Activated CD8-positive, alpha-beta memory T cell treated with anti-CD3 and anti-CD28 coated beads, Interleukin-2, amount 10 ng/mL, durations not matched to agents 7 days and 5 days (primary cell): Measurements from ENCODE around the gene MRTFA. TPM values are rescaled to one million over a fixed set of nuclear protein-coding genes. Genes with fewer than 3 reads are reported as not detected.
A peak's percentile ranks its signal among the peaks of the same experiment; 100 is the strongest.

Experiments
- ATAC-seq: fragments of 150-1000 bp; cut with Tn5 transposase; one replicate; pipeline ENCODE4 v1.10.0; 2021; ENCODE audit warnings: moderate library complexity
- CTCF ChIA-PET: fragments of 350-600 bp; sonication (Branson Sonifier 250); formaldehyde crosslinking; loops from one replicate; lab custom pipeline; 2021; ENCODE audit warnings: antibody characterized with exemption; lab: Charles Lee
- DNase-seq: peaks from one replicate; pipeline ENCODE4 v3.0.0-alpha.2; 2020
- H3K27ac Mint-ChIP-seq: one replicate; pipeline ENCODE4 v1.8.0; 2021; ENCODE audit warnings: mild to moderate bottlenecking, mixed read lengths
- H3K27me3 Mint-ChIP-seq: one replicate; pipeline ENCODE4 v1.8.0; 2021; ENCODE audit warnings: mixed read lengths
- H3K36me3 Mint-ChIP-seq: one replicate; pipeline ENCODE4 v1.8.0; 2021; ENCODE audit warnings: mild to moderate bottlenecking, mixed read lengths
- H3K4me1 Mint-ChIP-seq: one replicate; pipeline ENCODE4 v1.8.0; 2021; ENCODE audit warnings: mixed read lengths
- H3K4me3 Mint-ChIP-seq: one replicate; pipeline ENCODE4 v1.8.0; 2021; ENCODE audit warnings: mild to moderate bottlenecking, moderate library complexity, mixed read lengths
- H3K9me3 Mint-ChIP-seq: one replicate; pipeline ENCODE4 v1.8.0; 2022; ENCODE audit warnings: low read depth, mixed read lengths
- total RNA-seq, 2 experiments: library from RNA; stranded (reverse); gene quantifications; one replicate each; pipeline ENCODE4 v1.2.3, GENCODE V29; 2021

The MRTFA gene
- total RNA-seq, 2 experiments from 2014 or later = 59.4 to 74.0 TPM

DNA sequence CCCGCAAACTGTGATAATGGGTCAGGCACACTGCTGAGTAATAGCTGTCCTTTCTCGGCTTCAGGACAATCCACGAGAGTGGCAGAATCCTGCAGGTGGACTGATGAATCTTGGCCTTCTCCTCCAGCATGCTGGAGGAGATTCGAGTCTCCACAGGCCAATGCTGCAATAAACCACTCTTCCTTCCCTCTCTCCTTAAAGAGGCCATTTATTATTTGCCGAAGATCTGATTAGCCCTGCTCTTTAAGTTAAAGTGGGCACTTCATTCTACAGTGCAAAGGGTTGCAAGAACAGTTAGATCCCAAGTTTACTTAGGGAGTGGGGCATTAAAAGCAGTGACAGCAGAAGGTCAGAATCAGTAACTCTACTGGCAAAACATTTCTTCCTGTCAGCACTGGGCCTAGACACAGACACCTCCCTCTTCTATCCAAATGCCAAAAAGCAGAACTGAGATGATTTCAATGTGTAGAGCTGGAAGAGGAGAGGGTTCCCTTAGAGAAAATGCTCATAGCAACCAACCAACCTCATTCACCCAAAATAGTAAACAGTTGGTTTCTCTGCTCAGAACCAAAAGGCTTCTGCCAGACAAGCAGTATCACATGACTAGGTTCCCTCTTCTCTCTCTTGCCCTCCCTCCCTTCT lies 144.4 kb downstream of the MRTFA start:
- CTCF ChIA-PET = interaction anchor here (1.2 to 2.6 kb wide), 2 partner anchors 10 to 56 kb away, joined by 4 to 17 read pairs; no protein-coding TSS in a partner anchor
- Mint-ChIP-seq H3K4me3 (no peak overlapping the region), H3K9me3 (no peaks in the 10 kb centered on the region), H3K27ac (no peak overlapping the region), H3K27me3 (no peaks in the 10 kb centered on the region), H3K4me1 (peaks cover 9% of the 10 kb centered on the region), H3K36me3 (peaks cover 4% of the 10 kb centered on the region)
- DNase-seq = no peak
- no peak for ATAC-seq

DNA sequence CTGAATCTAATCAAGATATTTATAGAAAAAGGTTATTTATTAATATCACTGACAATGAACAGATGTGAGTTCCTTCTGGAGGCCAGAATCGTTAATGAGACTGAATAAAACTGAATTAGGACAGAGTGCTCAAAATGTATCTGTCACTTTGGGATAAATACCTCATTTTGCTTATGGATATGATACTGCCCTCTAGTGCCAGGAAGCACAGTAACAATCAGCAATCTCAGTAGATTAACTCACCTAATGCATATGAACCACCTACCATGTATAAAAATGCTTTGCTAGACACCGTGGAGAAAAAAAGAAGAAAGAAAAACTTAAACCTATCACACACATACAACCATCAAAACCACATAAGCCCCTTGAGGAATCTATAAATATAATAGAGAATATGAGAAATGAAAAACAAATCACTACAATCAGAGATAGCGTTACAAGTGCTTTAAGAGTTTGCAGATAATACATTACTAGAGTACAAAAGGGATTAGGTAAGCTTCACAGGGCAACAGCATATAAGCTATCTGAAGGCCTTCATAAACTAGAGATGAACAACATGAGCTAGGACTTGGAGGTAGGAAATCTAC lies 148.8 kb downstream of the MRTFA start:
- H3K9me3 Mint-ChIP-seq = no peaks in the 10 kb centered on the region
- ATAC-seq = peak; percentile 67
- H3K27ac Mint-ChIP-seq = no peak overlapping the region
- no peak for DNase-seq
- no peak overlapping the region for H3K4me3 Mint-ChIP-seq
- CTCF ChIA-PET = interaction anchor here (0.7 to 6.0 kb wide), 15 partner anchors 10 to 159 kb away, joined by 3 to 91 read pairs (median 4); no protein-coding TSS in a partner anchor
- H3K27me3 Mint-ChIP-seq = no peaks in the 10 kb centered on the region
- peaks cover 4% of the 10 kb centered on the region for H3K36me3 Mint-ChIP-seq
- peaks cover 15% of the 10 kb centered on the region for H3K4me1 Mint-ChIP-seq

DNA sequence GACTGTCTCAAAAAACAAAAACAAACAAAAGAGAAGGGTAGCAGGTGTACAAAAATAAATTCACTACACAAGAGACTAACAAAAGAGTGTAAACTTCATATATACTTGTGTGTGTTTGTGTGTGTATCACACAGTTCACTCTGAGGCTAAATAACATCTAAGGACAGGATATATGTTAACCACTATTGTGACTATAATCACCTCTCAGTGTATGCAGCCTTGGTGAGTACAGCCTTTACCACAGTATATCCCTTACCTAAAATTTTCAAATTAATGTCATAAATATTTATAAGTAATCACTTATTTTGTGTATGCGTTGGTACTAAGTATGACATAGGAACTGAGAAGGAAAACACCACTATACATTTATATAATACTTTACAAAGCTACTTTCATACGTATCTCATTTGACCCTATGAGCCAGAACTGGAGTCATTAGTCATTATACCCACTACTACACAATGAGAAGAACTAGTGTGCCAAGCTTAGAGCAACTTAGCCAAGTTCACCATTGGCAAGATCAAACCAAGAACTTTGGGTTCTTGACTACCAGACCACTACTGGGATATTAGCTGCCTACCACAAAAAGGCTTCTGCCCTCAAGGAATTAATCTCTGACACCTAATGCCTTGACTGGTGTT lies 149.4 kb downstream of the MRTFA start:
- H3K4me1 Mint-ChIP-seq = peaks cover 12% of the 10 kb centered on the region
- no peak overlapping the region for H3K4me3 Mint-ChIP-seq
- H3K27ac Mint-ChIP-seq = no peak overlapping the region
- ATAC-seq (no peak), DNase-seq (no peak)
- H3K36me3 Mint-ChIP-seq = peaks cover 4% of the 10 kb centered on the region
- no peaks in the 10 kb centered on the region for H3K27me3 Mint-ChIP-seq
- no peaks in the 10 kb centered on the region for H3K9me3 Mint-ChIP-seq
- CTCF ChIA-PET = interaction anchor here (0.7 to 6.0 kb wide), 7 partner anchors 16 to 159 kb away, joined by 3 to 91 read pairs (median 5); no protein-coding TSS in a partner anchor

DNA sequence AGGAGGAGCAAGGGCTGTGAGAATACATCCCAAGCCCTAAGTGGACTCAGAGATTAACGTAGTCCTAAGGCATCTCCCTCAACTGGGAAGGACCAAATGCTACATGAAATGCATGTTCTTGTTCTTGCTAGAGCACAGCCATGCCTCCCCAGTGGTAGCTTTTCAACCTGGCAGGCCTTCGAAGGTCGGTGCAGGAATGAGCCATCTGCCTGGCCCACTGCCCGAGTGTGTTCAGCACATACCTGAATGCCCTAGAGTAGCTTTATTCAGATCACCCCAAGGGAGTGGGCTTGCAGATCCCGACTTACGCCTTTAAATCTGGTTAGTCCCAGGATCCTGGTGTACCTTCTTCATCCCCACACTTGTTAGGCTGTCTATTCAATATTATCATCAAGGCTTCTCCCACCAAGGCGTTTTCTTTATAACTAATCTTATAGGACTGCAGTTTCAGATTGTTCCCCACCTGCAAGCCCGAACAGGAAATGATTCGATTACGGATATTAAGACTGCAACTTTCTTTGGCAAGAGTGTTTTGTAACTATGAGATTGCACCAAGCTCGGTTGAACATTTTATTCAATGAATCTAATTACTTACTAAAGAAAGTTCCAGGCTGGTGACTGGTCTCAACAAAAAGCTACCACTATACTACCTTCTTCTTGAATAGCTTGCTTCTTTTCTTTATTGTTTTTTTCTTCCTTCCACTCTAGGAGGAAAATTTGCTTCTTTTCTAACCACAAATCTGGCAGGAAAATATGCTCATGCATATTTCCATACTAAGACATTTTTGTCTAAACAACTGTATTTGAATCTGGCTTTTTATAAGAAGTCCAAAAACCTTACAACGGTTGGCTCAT lies 150.5 kb downstream of the MRTFA start:
- Mint-ChIP-seq H3K9me3 (no peaks in the 10 kb centered on the region), H3K4me1 (peaks cover 12% of the 10 kb centered on the region), H3K27ac (no peak overlapping the region), H3K4me3 (no peak overlapping the region), H3K27me3 (no peaks in the 10 kb centered on the region), H3K36me3 (peaks cover 4% of the 10 kb centered on the region)
- ATAC-seq (no peak), DNase-seq (no peak)
- CTCF ChIA-PET = interaction anchor here (0.9 to 6.0 kb wide), 6 partner anchors 37 to 163 kb away, joined by 3 to 91 read pairs (median 4); no protein-coding TSS in a partner anchor

DNA sequence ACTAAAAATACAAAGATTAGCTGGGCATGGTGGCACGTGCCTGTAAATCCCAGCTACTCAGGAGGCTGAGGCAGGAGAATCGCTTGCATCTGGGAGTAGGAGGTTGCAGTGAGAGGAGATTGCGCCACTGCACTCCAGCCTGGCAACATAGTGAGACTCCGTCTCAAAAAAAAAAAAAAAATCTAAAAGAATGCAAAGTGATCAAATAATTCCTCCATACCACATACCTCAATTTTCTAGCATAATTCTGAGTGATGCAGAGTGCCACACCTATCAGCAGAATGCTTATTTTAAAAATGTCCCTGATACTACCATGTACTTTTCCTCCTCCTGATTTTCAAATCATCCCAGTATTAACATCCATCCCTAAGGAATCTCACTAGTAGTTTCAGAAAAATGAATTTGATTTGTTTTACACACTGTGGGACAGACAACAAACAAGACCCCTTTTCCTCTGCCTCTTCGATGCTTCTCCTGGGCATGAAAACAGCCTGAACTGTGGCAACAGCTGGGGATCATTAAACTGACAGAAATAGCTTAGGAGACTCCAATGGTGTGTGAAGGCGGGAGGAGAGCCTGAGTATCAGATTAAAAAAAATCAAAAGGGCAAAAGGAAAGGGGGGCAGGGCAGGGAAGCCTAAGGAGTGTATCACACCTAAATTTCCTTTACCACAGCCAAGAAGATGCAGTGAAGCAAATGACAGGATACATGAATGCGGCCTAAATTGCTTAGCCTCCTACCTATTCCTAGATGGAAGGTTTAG lies 151.4 kb downstream of the MRTFA start:
- no peak for ATAC-seq
- Mint-ChIP-seq H3K36me3 (peaks cover 4% of the 10 kb centered on the region), H3K4me3 (no peak overlapping the region), H3K27ac (no peak overlapping the region), H3K4me1 (peaks cover 18% of the 10 kb centered on the region), H3K9me3 (no peaks in the 10 kb centered on the region), H3K27me3 (no peaks in the 10 kb centered on the region)
- CTCF ChIA-PET = interaction anchor here (1.0 to 6.0 kb wide), 4 partner anchors 48 to 414 kb away, joined by 3 to 91 read pairs (median 4); no protein-coding TSS in a partner anchor
- no peak for DNase-seq

DNA sequence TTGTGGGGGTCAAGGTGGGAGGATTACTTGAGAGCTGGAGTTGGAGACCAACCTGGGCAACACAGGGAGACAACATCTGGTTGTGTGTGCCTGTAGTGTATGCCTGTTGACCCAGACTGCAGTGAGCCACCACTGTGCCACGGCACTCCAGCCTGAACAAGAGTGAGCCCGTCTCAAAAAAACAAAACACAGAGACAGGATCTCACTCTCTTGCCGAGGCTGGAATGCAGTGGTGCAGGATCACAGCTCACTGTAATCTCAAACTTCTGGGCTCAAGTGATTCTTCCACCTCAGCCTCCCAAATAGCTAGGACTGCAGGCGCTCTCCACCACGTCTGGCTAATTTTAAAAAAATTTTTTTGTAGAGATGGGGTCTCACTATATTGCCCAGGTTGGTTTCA lies 153.6 kb downstream of the MRTFA start:
- Mint-ChIP-seq H3K9me3 (no peaks in the 10 kb centered on the region), H3K27me3 (no peaks in the 10 kb centered on the region), H3K27ac (no peak overlapping the region), H3K4me1 (peaks cover 22% of the 10 kb centered on the region), H3K4me3 (no peak overlapping the region), H3K36me3 (peaks cover 2% of the 10 kb centered on the region)
- CTCF ChIA-PET = interaction anchor here (1.8 kb wide), 1 partner anchor 9 kb away, joined by 4 read pairs; no protein-coding TSS in a partner anchor
- DNase-seq (no peak), ATAC-seq (no peak)

DNA sequence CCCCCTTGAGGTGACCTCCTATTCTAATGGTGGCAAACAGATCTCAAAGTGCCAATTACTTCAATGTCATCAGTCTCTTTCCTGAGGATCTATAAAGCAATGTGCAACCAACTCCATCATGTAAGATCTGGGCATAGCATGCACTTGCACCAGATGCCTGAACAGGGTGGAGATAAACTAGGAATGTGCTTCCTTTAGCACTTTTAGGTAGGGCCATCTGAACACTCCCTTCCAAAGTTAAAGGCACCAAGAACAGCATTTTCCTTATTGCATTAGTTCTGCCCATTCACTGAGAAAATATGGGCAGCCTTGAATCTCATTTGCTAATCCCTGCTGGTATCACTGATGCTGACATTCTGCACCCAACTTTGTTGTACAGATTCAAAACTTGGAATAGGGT lies 154.1 kb downstream of the MRTFA start:
- Mint-ChIP-seq H3K9me3 (no peaks in the 10 kb centered on the region), H3K36me3 (peaks cover 2% of the 10 kb centered on the region), H3K27ac (no peak overlapping the region), H3K4me1 (peaks cover 23% of the 10 kb centered on the region), H3K27me3 (no peaks in the 10 kb centered on the region), H3K4me3 (no peak overlapping the region)
- CTCF ChIA-PET = interaction anchor here (1.4 to 1.8 kb wide), 2 partner anchors 9 to 46 kb away, joined by 4 to 9 read pairs; no protein-coding TSS in a partner anchor
- ATAC-seq = no peak
- DNase-seq = no peak

DNA sequence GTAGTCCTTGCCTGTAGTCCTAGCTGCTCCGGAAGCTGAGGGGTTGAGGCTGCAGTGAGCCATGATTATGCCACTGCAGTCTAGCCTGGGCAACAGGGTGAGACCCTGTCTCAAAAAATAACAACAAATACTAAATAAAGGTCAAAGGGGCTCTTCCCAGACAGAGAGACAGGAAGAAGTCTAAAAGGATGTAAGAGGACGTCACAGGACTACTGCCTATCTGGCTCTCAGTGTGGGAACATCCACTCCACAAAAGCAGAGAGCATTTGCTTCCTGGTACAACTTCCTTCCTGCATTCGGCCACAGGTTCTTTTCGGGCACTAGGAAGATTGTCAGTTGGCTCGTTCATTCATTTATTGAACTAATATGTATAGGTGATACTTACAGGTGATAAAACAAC lies 155.5 kb downstream of the MRTFA start:
- H3K27me3 Mint-ChIP-seq = no peaks in the 10 kb centered on the region
- DNase-seq = no peak
- ATAC-seq = no peak
- CTCF ChIA-PET = no interaction called here
- H3K4me3 Mint-ChIP-seq = no peak overlapping the region
- H3K27ac Mint-ChIP-seq = no peak overlapping the region
- peaks cover 24% of the 10 kb centered on the region for H3K4me1 Mint-ChIP-seq
- peaks cover 2% of the 10 kb centered on the region for H3K36me3 Mint-ChIP-seq
- no peaks in the 10 kb centered on the region for H3K9me3 Mint-ChIP-seq

DNA sequence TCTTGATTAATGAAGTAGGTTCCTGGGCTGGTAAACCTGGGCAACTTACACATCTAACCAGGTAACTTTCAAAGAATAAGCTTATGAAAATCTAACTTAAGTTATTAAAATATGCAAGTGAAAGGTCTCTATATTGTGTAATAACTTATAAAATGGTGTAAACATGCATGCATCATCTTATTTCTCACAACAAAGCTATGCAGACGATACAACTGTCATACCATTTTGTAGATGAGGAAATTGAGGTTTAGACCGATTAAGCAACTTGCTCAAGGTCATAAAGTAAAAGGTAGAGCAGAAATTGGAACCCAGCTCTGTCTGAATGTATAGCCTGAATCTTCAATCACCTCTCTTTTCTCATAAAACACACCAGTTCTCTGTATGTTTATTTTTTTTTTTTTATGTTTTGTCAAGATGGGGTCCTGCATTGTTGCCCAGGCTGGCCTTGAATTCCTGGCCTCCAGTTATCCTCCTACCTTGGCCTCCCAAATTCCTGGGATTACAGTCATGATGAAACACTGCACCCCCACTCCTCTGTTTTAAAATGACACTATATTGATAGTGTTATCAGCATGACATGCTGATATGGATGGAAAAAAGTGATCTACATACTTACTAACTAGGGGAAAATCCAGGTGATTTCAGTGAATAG lies 156.5 kb downstream of the MRTFA start:
- no peaks in the 10 kb centered on the region for H3K27me3 Mint-ChIP-seq
- H3K27ac Mint-ChIP-seq = no peak overlapping the region
- no peak overlapping the region for H3K4me3 Mint-ChIP-seq
- H3K9me3 Mint-ChIP-seq = no peaks in the 10 kb centered on the region
- ATAC-seq = no peak
- CTCF ChIA-PET = interaction anchor here (0.8 to 2.0 kb wide), 4 partner anchors 16 to 166 kb away, joined by 3 to 20 read pairs (median 6); no protein-coding TSS in a partner anchor
- H3K4me1 Mint-ChIP-seq = peaks cover 23% of the 10 kb centered on the region
- DNase-seq = no peak
- peaks cover 2% of the 10 kb centered on the region for H3K36me3 Mint-ChIP-seq

DNA sequence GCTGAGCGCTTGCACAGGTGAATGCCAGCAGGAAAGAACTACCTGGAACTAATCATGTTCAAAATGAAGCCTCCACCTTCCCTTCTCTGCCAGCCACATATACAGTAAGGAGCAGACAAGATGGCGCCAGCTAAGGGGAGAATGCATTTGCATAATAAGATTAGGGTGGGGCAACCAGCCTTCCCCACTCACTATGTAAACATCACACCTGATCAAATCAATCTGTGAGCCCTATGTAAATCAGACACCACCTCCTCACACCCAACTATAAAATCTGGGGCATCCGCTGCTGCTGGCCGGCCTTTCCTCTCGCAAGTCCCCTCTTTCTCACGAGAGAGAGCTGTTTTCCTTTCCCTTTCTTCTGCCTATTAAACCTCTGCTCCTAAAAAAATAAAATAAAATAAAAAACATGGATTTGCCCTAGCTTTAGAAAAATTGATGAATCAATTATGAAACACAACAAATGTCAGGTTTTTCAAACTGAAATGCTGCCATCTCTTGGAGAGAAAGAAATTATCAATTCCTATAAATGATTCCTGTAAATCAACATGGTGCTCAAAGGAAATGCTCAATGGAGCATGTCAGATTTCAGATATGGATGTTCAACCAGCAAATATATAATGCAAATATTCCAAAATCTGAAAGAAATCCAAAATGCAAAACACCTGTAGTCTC lies 157.3 kb downstream of the MRTFA start:
- no peak for ATAC-seq

DNA sequence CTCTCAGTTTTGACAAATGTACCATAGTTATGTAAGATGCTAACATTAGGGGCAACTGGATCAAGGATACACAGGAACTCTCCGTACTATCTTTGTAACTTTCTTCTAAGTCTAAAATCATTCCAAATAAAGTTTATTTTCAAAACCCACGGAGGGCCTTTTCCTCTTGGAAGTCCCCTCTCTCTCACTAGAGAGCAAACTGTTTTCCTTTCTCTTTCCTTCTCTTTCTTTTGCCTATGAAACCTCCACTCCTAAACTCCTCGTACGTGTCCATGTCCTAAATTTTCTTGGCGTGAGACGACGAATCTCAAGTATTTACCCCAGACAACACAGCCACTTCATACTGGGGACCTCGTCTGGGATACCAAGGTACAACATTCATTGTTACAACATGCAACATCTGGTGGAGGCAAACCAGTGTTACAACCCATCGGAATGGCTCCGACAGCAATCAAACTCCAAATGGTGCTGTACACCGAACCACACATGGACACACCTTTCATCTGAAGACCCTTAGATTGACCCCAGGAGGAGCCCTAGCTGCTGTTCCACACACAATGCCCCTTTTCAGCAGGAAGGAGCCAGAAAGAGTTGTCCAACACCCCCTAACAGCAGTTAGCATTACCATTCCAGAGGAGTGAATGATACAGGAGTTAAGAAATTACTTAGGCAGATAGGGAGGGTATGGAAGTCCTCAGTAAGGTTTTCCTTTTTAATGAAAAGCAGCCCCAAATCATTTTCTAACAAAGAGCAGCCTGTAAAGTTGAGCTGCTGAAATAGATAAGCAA lies 158.0 kb downstream of the MRTFA start:
- Mint-ChIP-seq H3K4me3 (no peak overlapping the region), H3K27ac (no peak overlapping the region), H3K9me3 (no peaks in the 10 kb centered on the region), H3K36me3 (peaks cover 2% of the 10 kb centered on the region), H3K4me1 (peaks cover 33% of the 10 kb centered on the region), H3K27me3 (no peaks in the 10 kb centered on the region)
- ATAC-seq (no peak), DNase-seq (no peak)
- CTCF ChIA-PET = interaction anchor here (0.8 to 2.0 kb wide), 8 partner anchors 10 to 168 kb away, joined by 3 to 20 read pairs (median 4); no protein-coding TSS in a partner anchor

More for the DNA sequence above, 157.3 kb downstream of the MRTFA start:
- CTCF ChIA-PET = interaction anchor here (0.8 to 2.0 kb wide), 6 partner anchors 12 to 167 kb away, joined by 3 to 20 read pairs (median 4); no protein-coding TSS in a partner anchor
- Mint-ChIP-seq H3K27me3 (no peaks in the 10 kb centered on the region), H3K36me3 (peaks cover 2% of the 10 kb centered on the region), H3K4me3 (no peak overlapping the region), H3K4me1 (peaks cover 26% of the 10 kb centered on the region), H3K27ac (no peak overlapping the region), H3K9me3 (no peaks in the 10 kb centered on the region)
- no peak for DNase-seq
